Measurements from ENCODE around the gene RPL4. TPM values are rescaled to one million over a fixed set of nuclear protein-coding genes. Genes with fewer than 3 reads are reported as not detected.

The RPL4 gene
- total RNA-seq, 1 experiment from 2014 or later = 2,773 TPM

GRCh38 chr15:66508293-66508883, 3.7 kb upstream of the RPL4 start:
- no peaks in the 10 kb centered on the region for H3F3A ChIP-seq (ENCODE audit: low read length, unreplicated experiment)
- ChIA-PET CTCF (no interaction called here), POLR2A (ENCODE audit: unreplicated experiment) (no interaction called here)
- no peak overlapping the region for H3K4me2 ChIP-seq (ENCODE audit: low read length)
- no peak overlapping the region for H3K4me3 ChIP-seq (ENCODE audit: low read length)
- intact Hi-C loops (cut with micrococcal nuclease) = loop anchor here (10.0 kb wide), 1 partner anchor 214 kb away; the partner anchor contains the start of gene DIS3L
- peaks cover 10% of the 10 kb centered on the region for H4K20me1 ChIP-seq (ENCODE audit: low read length)
- H2AFZ ChIP-seq (ENCODE audit: low read length) = no peak overlapping the region
- DNase-seq = no peak
- no peaks in the 10 kb centered on the region for H3K27me3 ChIP-seq (ENCODE audit: low read length)
- H3K9me2 ChIP-seq (replicated peaks; ENCODE audit: low read length) = no peaks in the 10 kb centered on the region
- H3K9ac ChIP-seq (ENCODE audit: low read length) = no peak overlapping the region
- no peaks in the 10 kb centered on the region for H3K9me3 ChIP-seq (ENCODE audit: low read length)
- H3K27ac ChIP-seq (ENCODE audit: low read length) = no peak overlapping the region
- no peak for ATAC-seq
- TF ChIP-seq EZH2phosphoT487 (IDR thresholded peaks at IDR 0.05; ENCODE audit: borderline replicate concordance, low read length) = no peak
- TF ChIP-seq EZH2 (IDR thresholded peaks at IDR 0.05; ENCODE audit: low read length, unreplicated experiment) = no peak
- TF ChIP-seq CTCF (conservative IDR thresholded peaks at IDR 0.05; ENCODE audit: low read depth, low read length) = no peak
- BruUV-seq (replicated peaks) = no TSS peak
- peaks cover 53% of the 10 kb centered on the region for H3K79me2 ChIP-seq (ENCODE audit: low read length)
- H3K4me1 ChIP-seq (ENCODE audit: insufficient read depth, low read length) = no peaks in the 10 kb centered on the region
- peaks cover 9% of the 10 kb centered on the region for H3K36me3 ChIP-seq (ENCODE audit: low read depth, low read length)

GRCh38 chr15:66505818-66506217, 1.2 kb upstream of the RPL4 start:
- ChIA-PET POLR2A (ENCODE audit: unreplicated experiment) (no interaction called here), CTCF (no interaction called here)
- no peaks in the 10 kb centered on the region for H3K27me3 ChIP-seq (ENCODE audit: low read length)
- H3K4me3 ChIP-seq (ENCODE audit: low read length) = peak overlapping the region; percentile 99
- peaks cover 13% of the 10 kb centered on the region for H3K4me1 ChIP-seq (ENCODE audit: insufficient read depth, low read length)
- no peak for DNase-seq
- no peak overlapping the region for H3K27ac ChIP-seq (ENCODE audit: low read length)
- peaks cover 79% of the 10 kb centered on the region for H3K79me2 ChIP-seq (ENCODE audit: low read length)
- no peak for TF ChIP-seq EZH2 (IDR thresholded peaks at IDR 0.05; ENCODE audit: low read length, unreplicated experiment)
- TF ChIP-seq EZH2phosphoT487 (IDR thresholded peaks at IDR 0.05; ENCODE audit: borderline replicate concordance, low read length) = no peak
- no peak for TF ChIP-seq CTCF (conservative IDR thresholded peaks at IDR 0.05; ENCODE audit: low read depth, low read length)
- no peak for ATAC-seq
- no peaks in the 10 kb centered on the region for H3K9me3 ChIP-seq (ENCODE audit: low read length)
- no TSS peak for BruUV-seq (replicated peaks)
- H3K9me2 ChIP-seq (replicated peaks; ENCODE audit: low read length) = no peaks in the 10 kb centered on the region
- H2AFZ ChIP-seq (ENCODE audit: low read length) = peak overlapping the region; percentile 94; the same call in 1 of the 2 replicates
- H3F3A ChIP-seq (ENCODE audit: low read length, unreplicated experiment) = peaks cover 17% of the 10 kb centered on the region
- H3K36me3 ChIP-seq (ENCODE audit: low read depth, low read length) = peaks cover 34% of the 10 kb centered on the region
- H3K9ac ChIP-seq (ENCODE audit: low read length) = peak overlapping the region; percentile 98
- H3K4me2 ChIP-seq (ENCODE audit: low read length) = peak overlapping the region; percentile 90
- intact Hi-C loops (cut with micrococcal nuclease) = loop anchor here (10.0 kb wide), 1 partner anchor 211 kb away; the partner anchor contains the start of gene DIS3L
- H4K20me1 ChIP-seq (ENCODE audit: low read length) = peaks cover 36% of the 10 kb centered on the region

GRCh38 chr15:66505430-66505811, 766 bp upstream of the RPL4 start:
- peak overlapping the region; percentile 98 for H3K9ac ChIP-seq (ENCODE audit: low read length)
- DNase-seq = peak; percentile 28
- intact Hi-C loops (cut with micrococcal nuclease) = loop anchor here (10.0 kb wide), 1 partner anchor 211 kb away; the partner anchor contains the start of gene DIS3L
- ChIA-PET POLR2A (ENCODE audit: unreplicated experiment) (no interaction called here), CTCF (no interaction called here)
- no peak for TF ChIP-seq EZH2phosphoT487 (IDR thresholded peaks at IDR 0.05; ENCODE audit: borderline replicate concordance, low read length)
- no peak for TF ChIP-seq CTCF (conservative IDR thresholded peaks at IDR 0.05; ENCODE audit: low read depth, low read length)
- TF ChIP-seq EZH2 (IDR thresholded peaks at IDR 0.05; ENCODE audit: low read length, unreplicated experiment) = no peak
- peak overlapping the region; percentile 90 for H3K4me2 ChIP-seq (ENCODE audit: low read length)
- no peaks in the 10 kb centered on the region for H3K9me2 ChIP-seq (replicated peaks; ENCODE audit: low read length)
- H3K36me3 ChIP-seq (ENCODE audit: low read depth, low read length) = peaks cover 38% of the 10 kb centered on the region
- H3K9me3 ChIP-seq (ENCODE audit: low read length) = no peaks in the 10 kb centered on the region
- H4K20me1 ChIP-seq (ENCODE audit: low read length) = peaks cover 40% of the 10 kb centered on the region
- TSS peak; percentile 86 for BruUV-seq (replicated peaks)
- ATAC-seq = peak; percentile 18; the same call in 1 of the 2 replicates
- peak overlapping the region; percentile 89 for H3K27ac ChIP-seq (ENCODE audit: low read length)
- peaks cover 13% of the 10 kb centered on the region for H3K4me1 ChIP-seq (ENCODE audit: insufficient read depth, low read length)
- H3K4me3 ChIP-seq (ENCODE audit: low read length) = peak overlapping the region; percentile 99
- H3K27me3 ChIP-seq (ENCODE audit: low read length) = no peaks in the 10 kb centered on the region
- H3F3A ChIP-seq (ENCODE audit: low read length, unreplicated experiment) = peaks cover 20% of the 10 kb centered on the region
- peak overlapping the region; percentile 94 for H2AFZ ChIP-seq (ENCODE audit: low read length)
- peaks cover 82% of the 10 kb centered on the region for H3K79me2 ChIP-seq (ENCODE audit: low read length)
